Gastrocnemius medialis (tissue), 4 donors: ENCODE data around the gene AKAP11.

ENCODE experiments used
- CTCF ChIP-seq, 5 experiments: fragments of 450-650 bp in 3 of 5; fragments of 200-600 bp in 2 of 5; sonication (generic) in 2 of 5; IDR thresholded peaks in 4 of 5; conservative IDR thresholded peaks in 1 of 5; 1 replicate in 4 of 5; 2 replicates in 1 of 5; pipeline ENCODE4 v1.5.1; 2016 to 2019; ENCODE audit warnings: antibody characterized with exemption in 5 of 5, mild to moderate bottlenecking in 3 of 5, moderate library complexity in 3 of 5
- POLR2A ChIP-seq, 2 donors: fragments of 450-650 bp; IDR thresholded peaks; one replicate each; pipeline ENCODE4 v1.6.1; 2017; ENCODE audit warnings: antibody characterized with exemption in 2 of 2, mild to moderate bottlenecking in 2 of 2, moderate library complexity in 2 of 2

- TF ChIP-seq CTCF (IDR thresholded peaks at IDR 0.05 in 4 of 5, conservative IDR thresholded peaks at IDR 0.05 in 1 of 5), result no peak
- TF ChIP-seq POLR2A (IDR thresholded peaks at IDR 0.05), result no peak
Observed at GRCh38 chr13:42331009-42331408, 59.1 kb downstream of the AKAP11 start.
